KOPT-K1 (cell line): Measurements from ENCODE around the gene ZIK1.

ENCODE experiments used
- H3K27ac ChIP-seq: fragments of 200-600 bp; sonication (generic); 2 replicates; pipeline ENCODE4 v1.5.1; 2016; ENCODE audit warnings: antibody characterized with exemption, mild to moderate bottlenecking, low read depth, low read length; ENCODE audit not compliant: poor library complexity, severe bottlenecking
- H3K36me3 ChIP-seq: fragments of 200-600 bp; sonication (generic); 2 replicates; pipeline ENCODE4 v1.5.1; 2017; ENCODE audit warnings: antibody characterized with exemption, mild to moderate bottlenecking, low read length, moderate library complexity; ENCODE audit not compliant: insufficient read depth
- H3K9me3 ChIP-seq: fragments of 200-600 bp; sonication (generic); 2 replicates; pipeline ENCODE4 v1.5.1; 2017; ENCODE audit warnings: antibody characterized with exemption, low read length, mild to moderate bottlenecking; ENCODE audit not compliant: insufficient read depth, poor library complexity, severe bottlenecking

ZIK1 gene

DNA sequence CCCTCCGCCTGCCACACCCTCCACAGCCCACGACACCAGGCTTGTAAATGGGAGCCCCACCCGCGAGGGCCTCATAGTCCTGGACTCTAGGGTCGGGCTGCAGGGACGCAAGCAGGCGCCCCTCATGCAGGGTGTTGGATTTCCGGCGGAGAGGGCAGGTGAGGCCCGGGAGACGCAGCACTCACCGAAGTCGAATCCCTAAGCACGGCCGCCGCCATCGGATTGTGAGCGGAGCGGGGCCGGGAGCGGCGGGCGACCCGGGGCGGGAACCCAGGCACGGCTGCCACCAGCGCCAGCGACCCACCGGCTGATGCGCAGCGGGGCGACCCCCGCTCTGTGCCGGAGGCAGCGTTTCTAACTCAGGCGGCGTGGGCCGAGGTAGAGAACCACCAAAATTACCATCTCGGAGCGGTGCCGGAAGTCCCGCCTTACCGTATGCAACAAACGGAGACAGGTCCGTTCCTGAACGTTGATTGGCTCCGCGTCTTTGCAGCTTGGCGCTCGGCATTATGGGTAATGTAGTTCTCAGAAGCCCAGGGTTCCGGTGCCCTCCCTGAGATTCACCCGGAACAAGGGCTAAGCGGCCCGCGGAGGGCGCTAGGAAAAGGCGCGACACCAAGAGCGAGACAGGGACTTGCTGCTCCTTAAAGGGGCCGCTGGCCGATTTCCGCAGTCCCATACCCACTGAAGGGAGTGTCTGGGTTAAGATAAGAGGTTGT, 5.3 kb upstream of the ZIK1 start, which contains the start of gene ZNF416:
TSS of gene ZNF416 (minus strand) at position 425 of the 719 bp plus-strand sequence. CDS start at position 218, 207 bp downstream.
- peaks cover 49% of the 10 kb centered on the region for H3K9me3 ChIP-seq
- peaks cover 34% of the 10 kb centered on the region for H3K36me3 ChIP-seq
- H3K27ac ChIP-seq: peak within 1 kb of the TSS; percentile 70

DNA sequence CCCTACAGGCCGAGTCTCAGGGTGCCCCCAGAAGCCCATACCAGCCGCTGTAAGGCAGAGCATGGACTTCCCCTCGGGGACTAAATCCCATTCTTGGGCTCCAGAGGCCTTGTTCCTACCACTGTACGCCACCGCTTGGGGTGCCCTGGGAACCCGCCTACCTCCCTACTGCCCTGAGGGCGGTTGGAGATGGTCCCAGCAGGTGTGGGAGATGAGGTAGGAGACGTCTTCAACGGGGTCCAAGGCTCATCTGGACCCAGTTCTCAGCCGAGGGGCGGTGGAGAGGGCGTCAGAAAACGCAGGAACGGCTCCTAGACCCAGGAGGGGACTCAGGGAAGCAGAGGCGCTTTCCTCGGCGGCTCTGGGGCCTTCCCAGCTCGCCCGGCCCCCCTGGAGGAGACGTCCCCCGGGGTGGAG, 833 bp upstream of the ZIK1 start:
- Histone ChIP-seq H3K36me3 (peaks cover 34% of the 10 kb centered on the region), H3K27ac (peak overlapping the region; percentile 63), H3K9me3 (peaks cover 31% of the 10 kb centered on the region)

DNA sequence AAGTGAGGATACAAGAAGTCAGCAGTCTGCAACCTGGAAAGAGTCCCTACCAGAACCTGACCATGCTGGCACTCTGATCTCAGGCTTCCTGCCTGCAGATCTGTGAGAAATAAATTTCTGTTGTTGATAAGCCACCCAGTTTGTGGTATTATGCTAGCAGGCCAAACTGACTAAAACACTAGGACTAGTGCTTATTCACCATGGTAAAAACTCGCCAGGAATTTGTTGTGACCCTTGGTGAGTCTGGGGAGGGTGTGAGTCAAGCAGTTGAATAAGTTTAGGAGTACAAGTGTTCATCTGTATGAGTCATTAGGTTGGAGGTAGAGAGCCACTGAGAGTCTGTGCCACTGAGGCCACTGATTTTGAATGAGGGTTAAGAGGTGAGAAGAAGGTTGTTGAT, 3.6 kb downstream of the ZIK1 start:
- Histone ChIP-seq H3K9me3 (peaks cover 76% of the 10 kb centered on the region), H3K36me3 (peaks cover 78% of the 10 kb centered on the region), H3K27ac (no peak overlapping the region)

DNA sequence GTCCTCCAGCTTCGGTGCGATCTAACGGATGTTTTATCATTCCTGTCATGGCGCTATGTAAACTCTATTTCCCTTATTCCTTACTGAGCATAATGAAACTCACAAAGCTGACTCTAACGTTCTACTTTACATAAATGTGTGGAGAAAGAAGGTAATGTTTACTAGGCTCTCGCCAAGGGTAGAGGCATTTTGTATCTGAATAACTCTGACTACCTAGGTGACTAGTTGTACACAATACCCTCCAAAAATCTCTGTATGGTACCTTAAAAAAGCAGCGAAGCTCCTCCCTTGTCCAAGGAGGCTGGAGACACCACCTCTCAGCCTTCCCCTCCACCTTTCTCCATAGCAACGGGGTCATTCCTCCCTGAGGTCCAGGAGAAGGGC, 15.4 kb downstream of the ZIK1 start:
- H3K36me3 ChIP-seq: peaks cover 31% of the 10 kb centered on the region
- peaks cover 25% of the 10 kb centered on the region for H3K9me3 ChIP-seq
- peak overlapping the region; percentile 53 for H3K27ac ChIP-seq

DNA sequence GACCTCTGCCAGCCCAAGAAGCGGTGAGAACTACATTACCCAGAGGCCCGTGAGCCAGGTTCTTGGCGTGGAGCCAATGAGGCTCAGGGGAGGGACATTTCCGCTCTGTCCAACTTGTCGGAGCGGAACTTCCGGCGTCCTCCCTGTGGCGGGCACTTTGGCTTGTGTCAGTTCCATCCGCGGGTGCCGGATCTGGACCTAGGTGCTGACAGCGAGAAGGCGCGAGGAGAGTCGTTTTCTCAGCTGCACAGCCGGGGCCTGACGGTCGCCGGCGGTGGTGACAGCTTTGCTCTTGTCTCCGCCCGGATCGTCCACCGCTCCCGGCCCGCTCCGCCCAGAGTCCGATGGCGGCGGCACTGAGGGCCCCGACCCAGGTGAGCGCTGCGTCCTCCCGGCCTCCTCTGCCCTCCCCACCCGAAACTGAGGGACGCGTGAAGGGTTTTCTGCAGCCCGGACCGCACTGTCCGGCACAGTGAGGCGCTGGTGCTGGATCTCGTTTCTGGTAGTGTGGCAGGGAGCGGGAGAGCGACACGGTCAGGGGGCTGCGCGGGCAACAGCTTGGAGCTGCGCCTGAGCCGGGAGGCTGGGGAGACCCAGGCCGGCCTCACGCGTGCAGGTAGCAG, 15.9 kb downstream of the ZIK1 start, which contains the start of gene ZNF530:
TSS of gene ZNF530 (plus strand) at position 125 of the 623 bp plus-strand sequence. CDS start 4,461 bp downstream, outside the sequence.
- Histone ChIP-seq H3K9me3 (peaks cover 30% of the 10 kb centered on the region), H3K36me3 (peaks cover 36% of the 10 kb centered on the region), H3K27ac (peak within 1 kb of the TSS; percentile 53)

DNA sequence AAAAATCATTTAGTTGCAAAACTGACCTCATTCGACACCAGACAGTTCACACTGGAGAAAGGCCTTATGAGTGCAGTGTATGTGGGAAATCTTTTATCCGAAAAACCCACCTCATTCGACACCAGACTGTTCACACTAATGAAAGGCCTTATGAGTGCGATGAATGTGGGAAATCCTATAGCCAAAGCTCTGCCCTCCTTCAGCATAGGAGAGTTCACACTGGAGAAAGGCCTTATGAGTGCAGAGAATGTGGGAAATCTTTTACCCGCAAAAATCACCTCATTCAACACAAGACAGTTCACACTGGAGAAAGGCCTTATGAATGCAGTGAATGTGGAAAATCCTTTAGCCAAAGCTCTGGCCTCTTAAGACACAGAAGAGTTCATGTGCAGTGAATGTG, 23.0 kb downstream of the ZIK1 start:
- H3K27ac ChIP-seq: no peak overlapping the region
- peaks cover 68% of the 10 kb centered on the region for H3K9me3 ChIP-seq
- H3K36me3 ChIP-seq: peaks cover 69% of the 10 kb centered on the region

DNA sequence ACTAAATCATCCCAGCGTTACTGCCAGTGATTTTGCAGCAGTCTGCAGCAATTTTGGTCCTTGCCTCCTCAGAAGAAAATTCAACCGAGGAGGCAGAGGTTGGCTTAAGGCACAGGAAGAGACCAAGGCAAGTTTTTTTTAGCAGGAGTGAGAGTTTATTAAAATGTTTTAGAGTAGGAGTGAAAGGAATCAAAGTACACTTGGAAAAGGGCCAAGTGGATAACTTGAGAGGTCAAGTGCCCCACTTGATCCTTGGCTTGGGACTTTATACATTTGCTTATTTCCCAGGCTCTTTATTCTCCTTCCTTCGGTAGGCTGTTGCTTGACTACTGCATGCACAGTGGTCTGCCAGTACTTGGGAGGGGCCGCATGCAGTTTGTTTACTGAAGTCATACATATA, 27.2 kb downstream of the ZIK1 start:
- Histone ChIP-seq H3K27ac (no peak overlapping the region), H3K9me3 (peaks cover 45% of the 10 kb centered on the region), H3K36me3 (peaks cover 39% of the 10 kb centered on the region)

DNA sequence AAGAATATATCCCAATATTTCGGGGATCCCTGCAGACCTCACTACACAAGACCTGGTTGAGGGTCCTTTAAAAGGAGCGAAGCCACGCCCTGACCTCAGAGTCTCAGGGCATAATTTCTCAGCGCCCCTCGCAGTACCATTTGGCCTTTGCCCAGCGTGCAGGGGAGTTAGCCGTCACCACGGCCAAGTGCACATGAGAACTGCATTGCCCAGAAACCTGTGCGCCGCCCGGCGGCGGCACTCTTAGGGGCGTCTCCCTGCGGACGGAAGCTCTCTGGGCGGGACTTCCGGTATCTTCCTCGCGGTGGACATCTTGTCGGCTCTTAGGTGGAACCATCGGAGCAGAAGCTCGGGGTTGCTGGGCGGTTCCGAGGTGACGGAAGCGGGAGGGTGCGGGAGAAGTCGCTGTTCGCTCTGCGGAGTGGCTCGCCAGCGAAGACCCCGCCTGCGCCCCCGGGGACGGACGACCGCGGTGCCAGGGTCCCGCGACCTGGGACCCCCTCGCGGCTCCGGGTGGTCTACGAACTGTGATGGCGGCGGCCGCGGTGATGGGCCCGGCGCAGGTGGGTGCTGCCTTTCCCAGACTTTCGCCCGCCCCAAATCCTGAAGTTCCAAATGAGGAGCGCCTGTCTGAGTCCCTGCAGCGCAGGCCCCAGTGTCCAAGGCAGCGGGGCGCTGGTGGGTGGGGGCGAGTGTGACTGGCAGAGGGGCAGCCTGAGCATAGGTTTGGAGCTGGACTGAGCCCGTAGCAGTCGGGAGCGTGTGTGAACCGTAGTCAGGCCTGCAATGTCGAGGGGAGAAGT, 30.2 kb downstream of the ZIK1 start, which contains the start of gene ZNF134:
TSS of gene ZNF134 (plus strand) at position 302 of the 803 bp plus-strand sequence. CDS start 5,227 bp downstream, outside the sequence.
- Histone ChIP-seq H3K36me3 (peaks cover 42% of the 10 kb centered on the region), H3K27ac (peak within 1 kb of the TSS; percentile 82), H3K9me3 (peaks cover 49% of the 10 kb centered on the region)

DNA sequence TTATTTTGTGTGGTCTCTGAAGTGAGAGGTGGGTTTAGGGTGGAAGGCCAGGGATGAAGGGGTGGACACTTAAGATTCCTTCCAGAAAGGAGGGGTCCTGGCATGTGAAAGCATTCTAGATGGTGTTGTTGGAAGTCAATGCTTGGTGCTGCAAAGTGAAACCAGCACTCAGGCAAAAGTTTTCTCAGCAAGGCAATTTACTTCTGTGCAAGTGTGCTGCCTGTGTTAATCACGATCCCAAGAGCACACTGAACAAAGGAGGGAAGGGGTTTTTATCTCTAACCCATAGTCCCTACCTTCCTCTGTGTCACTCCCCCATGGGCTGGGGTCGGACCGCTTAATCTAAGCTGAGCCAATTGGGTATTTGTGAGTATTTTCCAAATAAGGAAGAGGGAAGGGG, 31.4 kb downstream of the ZIK1 start:
- Histone ChIP-seq H3K27ac (no peak overlapping the region), H3K9me3 (peaks cover 60% of the 10 kb centered on the region), H3K36me3 (peaks cover 54% of the 10 kb centered on the region)

DNA sequence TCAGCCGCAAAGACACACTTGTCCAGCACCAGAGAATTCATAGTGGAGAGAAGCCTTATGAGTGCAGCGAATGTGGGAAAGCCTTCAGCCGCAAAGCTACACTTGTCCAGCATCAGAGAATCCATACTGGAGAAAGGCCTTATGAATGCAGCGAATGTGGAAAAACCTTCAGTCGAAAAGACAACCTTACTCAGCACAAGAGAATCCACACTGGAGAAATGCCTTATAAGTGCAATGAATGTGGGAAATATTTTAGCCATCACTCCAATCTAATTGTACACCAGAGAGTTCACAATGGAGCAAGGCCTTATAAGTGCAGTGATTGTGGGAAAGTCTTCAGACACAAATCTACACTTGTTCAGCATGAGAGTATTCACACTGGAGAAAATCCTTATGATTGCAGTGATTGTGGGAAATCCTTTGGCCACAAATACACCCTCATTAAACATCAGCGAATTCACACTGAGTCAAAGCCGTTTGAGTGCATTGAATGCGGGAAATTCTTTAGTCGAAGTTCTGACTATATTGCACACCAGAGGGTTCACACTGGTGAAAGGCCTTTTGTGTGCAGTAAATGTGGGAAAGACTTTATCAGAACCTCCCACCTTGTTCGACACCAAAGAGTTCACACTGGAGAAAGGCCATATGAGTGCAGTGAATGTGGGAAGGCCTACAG, 36.9 kb downstream of the ZIK1 start:
- peaks cover 100% of the 10 kb centered on the region for H3K9me3 ChIP-seq
- H3K27ac ChIP-seq: no peak overlapping the region
- H3K36me3 ChIP-seq: peaks cover 97% of the 10 kb centered on the region

DNA sequence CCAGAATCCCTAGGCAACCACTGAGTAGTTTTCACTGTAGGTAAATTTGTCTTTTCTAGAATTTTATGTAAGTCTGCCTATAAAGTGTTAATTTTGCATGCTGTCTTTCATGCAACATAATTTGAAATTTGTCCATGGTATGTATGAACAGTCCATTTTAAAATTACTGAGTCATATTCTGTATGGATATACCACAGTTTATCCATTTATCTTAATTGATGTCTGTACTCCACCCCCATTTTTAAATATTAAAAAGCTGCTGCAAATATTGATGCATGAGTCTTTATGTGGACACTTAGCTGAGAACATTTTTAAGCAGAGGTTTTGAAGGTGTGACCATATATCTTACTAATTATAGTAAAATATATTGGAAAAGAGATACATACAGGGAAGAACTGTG, 39.1 kb downstream of the ZIK1 start:
- Histone ChIP-seq H3K9me3 (peaks cover 94% of the 10 kb centered on the region), H3K27ac (no peak overlapping the region), H3K36me3 (peaks cover 74% of the 10 kb centered on the region)

DNA sequence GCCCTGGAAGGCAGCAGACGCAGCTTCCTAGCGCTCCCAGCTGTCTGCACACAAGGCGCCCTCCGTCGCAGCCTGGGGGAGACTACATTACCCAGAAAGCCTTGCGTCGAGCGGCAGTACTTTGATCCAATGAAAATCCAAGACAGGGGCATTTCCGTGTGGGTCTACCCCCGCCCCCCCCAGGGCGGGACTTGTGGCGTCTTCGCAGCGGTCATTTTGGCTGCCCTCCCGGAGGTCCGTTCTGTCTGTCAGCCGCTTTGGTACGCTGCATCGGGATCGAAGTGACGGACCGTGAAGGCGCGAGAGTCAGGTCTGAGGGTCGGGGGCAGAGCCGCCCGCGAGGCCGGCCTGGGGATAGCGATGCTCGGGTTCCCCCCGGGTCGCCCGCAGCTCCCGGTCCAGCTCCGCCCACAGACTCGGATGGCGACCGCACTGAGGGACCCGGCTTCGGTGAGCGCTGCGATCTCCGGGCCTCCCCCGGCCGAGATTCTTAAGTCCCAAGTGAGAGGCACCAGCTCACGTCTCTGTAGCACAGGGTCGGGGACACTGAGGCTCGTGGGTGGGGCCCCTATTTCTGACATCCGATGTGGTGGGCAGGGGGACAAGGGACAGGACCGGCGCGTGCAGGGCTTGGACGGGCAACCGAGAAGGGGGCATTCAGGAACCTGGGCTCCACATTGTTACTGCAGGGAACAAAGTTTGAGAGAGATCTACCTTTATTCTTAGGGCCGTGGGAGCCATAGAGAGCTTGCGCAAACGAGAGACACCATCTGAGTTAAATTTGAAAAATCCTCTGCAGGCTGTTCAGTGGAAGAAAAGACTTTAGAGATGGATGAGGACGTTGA, 49.3 kb downstream of the ZIK1 start, which contains the start of gene ZNF211:
TSS of gene ZNF211 (plus strand) at position 182 of the 845 bp plus-strand sequence. CDS start at position 361, 179 bp downstream.
- Histone ChIP-seq H3K9me3 (peaks cover 22% of the 10 kb centered on the region), H3K27ac (peak within 1 kb of the TSS; percentile 63)

DNA sequence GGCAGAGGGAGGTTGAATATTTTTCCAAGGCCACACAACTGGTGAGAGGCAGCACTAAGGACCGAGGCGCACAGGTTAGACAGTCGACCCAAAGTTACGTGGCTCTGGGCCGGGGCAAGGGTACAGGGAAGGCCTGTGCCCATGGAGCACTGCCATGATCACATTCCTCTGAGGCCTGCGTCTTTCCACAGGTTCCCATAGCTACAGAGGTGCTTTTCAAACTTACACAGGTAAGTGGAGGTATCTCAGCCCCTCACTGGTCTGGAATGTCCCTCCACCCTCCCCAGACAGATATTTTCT, 49.8 kb downstream of the ZIK1 start:
- Histone ChIP-seq H3K27ac (peak overlapping the region; percentile 63), H3K36me3 (peaks cover 40% of the 10 kb centered on the region)

More for the DNA sequence above, 49.3 kb downstream of the ZIK1 start, which contains the start of gene ZNF211:
- peaks cover 35% of the 10 kb centered on the region for H3K36me3 ChIP-seq

DNA sequence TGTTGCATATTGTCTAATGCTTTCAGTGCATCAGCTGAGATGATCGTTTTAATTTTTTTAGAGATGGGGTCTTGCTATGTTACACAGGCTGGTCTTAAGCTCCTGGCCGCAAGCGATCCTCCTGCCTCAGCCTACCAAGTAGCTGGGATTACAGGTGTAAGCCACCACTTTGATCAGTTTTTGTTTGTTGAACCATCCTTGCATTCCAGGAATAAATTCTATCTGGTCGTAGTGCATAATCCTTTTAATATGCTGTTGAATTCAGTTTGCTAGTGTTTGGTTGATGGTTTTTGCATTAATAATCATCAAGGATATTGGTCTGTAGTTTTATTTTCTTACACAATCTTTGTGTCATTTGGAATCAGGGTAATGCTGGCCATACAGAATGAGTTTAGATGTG, 53.4 kb downstream of the ZIK1 start:
- H3K9me3 ChIP-seq: peaks cover 62% of the 10 kb centered on the region
- peaks cover 76% of the 10 kb centered on the region for H3K36me3 ChIP-seq
- H3K27ac ChIP-seq: no peak overlapping the region

More for the DNA sequence above, 49.8 kb downstream of the ZIK1 start:
- H3K9me3 ChIP-seq: peaks cover 28% of the 10 kb centered on the region
